Measurements from ENCODE around the gene RPS5.
"Not testable (repeated sequence)": the region's sequence is repeated elsewhere in the genome, so short reads cannot be mapped to it uniquely, and the experiment has no call there.

RPS5 gene

DNA sequence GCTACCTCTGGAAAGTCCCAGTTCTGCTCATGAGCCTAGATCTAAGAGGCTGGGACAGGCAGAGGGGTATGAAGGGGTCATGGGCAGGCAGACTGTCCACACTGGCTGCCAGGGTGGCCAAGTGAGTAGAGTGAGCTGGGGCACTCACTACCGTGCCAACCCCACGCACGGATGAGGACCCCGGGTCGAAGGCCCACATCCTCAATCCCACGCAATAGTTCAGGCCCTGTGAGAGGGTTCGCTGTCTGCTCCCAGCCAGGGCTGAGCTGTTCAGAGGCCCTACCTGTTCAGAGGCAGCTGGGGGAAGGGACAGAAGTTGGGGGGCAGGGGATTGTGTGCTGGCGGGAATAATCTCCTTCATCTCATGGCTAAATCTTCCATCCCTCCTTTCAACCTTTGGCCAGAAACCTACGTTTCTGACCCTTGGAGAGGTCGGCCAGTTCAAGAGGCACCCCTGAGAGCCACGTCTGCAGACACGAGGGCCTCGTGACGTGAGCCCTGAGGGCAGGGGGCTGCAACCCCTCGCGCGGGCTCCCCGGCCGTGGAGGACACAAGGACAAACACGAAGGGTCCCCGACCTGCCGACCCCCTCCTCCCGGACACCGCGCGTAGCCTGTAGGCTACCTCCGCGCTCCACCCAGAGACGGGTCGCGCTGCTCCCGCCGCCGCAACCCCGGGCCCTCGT is 1.0 kb upstream of the RPS5 start:
- DNase-seq (ENCODE audit: low spot score), result no peak

DNA sequence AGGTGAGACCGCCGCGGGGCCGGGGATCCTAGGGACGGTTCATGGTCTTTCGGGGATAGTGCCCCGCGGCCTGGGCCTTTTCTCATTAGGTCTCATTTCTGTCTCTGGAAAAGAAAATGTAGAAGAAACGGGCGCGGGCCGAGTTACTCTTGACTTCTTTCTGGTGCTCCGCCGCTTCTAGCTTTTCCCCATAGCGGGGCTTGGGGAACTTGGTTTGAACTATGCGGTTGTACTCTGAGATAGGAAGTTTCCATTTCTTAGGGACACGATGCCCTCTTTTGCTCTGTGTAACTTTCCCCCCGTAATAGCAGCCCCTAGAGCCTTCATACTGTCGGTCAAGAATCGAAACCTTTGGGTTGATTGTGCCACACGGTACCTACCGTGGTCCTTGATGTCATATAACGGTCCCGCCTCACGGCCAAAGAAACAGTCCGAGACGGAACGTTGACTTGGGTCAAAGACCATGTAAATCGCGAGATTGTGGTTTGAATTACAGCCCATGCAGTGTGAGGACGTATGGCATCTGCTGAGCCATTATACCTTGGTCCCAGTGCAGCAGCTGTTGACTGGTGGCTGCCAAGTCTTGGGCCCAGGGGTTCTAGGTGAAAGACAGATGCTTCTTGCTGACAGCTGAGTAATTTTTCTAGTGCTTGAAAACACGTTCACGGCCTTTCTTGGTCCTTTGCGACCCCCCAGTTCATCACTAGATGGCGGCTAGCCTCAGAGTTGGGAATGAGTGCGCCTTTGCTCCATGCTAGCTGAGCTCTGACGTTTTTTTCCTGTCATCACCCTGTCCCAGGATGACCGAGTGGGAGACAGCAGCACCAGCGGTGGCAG is 487 bp downstream of the RPS5 start:
- DNase-seq (ENCODE audit: low spot score), result no peak

DNA sequence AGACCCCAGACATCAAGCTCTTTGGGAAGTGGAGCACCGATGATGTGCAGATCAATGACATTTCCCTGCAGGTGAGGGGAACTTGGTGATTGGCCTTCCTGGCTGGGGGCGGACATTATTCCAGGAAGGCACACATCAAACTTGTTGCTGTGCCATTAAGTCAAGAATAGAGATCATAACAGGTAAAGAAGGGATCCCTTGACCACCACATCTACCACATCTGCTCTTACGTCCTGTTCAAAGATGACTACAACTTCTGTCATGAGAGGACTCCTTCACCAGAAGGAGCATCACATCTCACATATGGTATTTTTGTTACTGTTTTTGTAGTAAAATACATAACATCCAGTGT is 1.1 kb downstream of the RPS5 start:
- no peak for DNase-seq (ENCODE audit: low spot score)

DNA sequence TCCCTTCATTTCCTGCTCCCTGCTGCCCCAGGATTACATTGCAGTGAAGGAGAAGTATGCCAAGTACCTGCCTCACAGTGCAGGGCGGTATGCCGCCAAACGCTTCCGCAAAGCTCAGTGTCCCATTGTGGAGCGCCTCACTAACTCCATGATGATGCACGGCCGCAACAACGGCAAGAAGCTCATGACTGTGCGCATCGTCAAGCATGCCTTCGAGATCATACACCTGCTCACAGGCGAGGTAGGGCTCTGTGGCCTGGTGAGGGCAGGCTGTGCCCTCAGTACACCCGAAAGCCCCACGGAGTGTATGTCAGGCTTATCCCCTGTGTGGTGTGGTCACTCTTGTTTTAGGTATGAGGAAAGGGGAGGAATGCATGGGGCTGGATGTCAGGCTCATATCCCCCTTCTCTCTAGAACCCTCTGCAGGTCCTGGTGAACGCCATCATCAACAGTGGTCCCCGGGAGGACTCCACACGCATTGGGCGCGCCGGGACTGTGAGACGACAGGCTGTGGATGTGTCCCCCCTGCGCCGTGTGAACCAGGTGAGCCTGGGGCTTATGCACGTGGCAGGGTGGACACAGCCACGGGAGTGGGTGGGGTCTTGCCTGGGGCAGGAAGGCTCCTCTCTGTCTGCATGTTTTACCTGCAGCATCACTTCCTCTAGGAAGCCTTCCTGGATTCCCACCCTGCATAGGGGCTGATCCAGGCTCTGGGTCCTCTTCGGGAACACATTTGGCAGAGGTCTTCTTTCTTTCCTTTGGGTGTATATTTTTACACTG is 6.1 kb downstream of the RPS5 start:
- DNase-seq (ENCODE audit: low spot score), result no peak

DNA sequence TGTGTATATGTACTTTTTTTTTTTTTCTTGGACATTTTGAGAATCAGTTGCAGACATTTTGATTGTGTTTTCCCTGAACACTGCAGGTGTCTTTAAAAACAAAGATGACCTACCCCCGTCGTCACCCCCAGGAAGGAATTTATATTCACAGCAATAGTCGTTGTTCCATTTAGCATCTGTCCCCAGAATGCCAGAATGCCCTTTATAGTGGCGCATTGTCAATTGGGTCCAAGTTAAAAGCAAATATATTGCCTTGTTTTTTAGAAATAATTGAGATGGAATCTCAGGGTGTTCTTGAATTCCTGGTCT is 6.6 kb downstream of the RPS5 start:
- no peak for DNase-seq (ENCODE audit: low spot score)

DNA sequence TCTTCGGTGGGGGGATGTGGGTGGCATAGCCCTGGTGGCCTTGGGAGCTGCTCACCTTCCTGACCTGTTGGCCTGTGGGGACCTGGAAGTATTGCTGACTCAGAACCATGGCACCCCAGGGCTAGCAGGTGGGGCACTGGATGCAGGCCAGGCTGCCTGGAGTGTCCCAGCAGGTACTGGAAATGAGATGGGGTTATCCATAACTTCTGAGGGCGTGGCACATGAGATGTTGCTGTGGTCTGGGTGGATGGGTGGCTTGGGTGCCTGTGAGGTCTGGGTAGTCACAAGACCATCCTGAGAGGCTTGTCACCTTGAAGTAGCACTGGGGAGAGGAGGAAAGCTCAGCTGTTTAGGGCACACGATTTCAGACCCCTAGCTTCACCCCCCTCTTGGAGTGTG is 7.8 kb downstream of the RPS5 start:
- DNase-seq (ENCODE audit: low spot score), result no peak

DNA sequence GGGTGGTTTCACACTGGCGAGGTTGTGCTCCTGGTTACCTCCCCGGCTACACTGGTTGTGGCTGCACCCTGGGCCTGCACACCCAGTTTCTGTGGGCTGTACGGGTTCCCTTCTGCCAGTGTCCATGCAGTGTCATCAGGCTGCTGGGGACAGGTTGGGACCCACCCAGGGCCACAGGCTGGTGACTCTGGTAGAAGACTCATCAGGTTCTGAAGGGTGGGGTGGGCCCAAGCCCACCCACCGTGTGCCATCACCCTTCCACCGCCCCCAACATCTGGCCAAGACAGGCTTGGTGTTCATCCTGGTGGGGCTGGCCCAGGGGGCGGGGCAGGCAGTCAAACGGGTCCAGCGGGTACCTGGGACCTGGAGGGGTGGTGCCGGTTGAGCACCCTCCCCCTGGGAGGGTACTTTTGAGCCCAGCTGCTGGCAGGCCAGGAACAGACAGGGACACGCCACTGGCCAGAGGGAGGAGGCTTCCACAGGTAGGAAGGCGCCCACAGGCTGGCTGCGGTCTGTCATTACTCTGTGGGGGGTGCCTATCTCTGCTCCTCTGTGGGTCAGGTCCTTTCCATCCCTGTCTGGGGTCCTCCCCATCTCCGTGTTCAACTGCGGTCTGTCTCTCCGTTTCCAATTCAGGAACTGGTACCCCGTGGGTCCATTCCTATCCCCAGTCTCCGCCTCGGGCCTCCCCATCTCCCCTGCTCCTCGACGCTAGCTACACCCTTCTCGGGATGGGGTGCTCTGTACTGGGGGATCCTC is 8.3 kb downstream of the RPS5 start, which contains the start of gene RNF225:
RNF225 (plus strand) TSS at position 437 of the 759 bp plus-strand sequence. CDS start 434 bp downstream, outside the sequence.
- no peak for DNase-seq (ENCODE audit: low spot score)

DNA sequence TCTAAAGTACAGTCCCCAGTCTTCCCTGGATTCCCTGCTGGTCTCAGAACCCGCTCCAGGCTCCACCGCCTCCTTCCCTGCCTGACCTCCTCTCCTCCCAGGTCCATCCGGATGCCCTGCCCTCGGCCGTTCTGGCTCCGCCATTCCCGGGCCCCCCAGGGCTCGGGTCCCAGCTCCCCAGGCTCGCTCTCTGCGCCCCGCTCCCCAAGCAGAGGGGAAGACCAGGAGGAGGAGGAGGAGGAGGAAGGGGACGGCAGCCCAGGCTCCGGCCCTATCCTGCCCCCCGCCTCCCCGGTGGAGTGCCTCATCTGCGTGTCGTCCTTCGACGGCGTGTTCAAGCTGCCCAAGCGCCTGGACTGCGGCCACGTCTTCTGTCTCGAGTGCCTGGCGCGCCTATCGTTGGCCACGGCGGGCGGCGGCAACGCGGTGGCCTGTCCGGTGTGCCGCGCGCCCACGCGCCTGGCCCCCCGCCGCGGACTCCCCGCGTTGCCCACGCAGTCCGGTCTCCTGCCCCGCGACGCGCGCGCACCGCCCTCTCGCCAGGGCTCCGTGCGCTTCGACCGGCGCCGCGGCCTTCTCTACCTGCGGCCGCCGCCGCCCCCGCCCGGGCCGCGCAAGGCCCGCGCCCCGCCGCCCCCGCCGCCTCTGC is 9.0 kb downstream of the RPS5 start:
- DNase-seq (ENCODE audit: low spot score), result no peak

DNA sequence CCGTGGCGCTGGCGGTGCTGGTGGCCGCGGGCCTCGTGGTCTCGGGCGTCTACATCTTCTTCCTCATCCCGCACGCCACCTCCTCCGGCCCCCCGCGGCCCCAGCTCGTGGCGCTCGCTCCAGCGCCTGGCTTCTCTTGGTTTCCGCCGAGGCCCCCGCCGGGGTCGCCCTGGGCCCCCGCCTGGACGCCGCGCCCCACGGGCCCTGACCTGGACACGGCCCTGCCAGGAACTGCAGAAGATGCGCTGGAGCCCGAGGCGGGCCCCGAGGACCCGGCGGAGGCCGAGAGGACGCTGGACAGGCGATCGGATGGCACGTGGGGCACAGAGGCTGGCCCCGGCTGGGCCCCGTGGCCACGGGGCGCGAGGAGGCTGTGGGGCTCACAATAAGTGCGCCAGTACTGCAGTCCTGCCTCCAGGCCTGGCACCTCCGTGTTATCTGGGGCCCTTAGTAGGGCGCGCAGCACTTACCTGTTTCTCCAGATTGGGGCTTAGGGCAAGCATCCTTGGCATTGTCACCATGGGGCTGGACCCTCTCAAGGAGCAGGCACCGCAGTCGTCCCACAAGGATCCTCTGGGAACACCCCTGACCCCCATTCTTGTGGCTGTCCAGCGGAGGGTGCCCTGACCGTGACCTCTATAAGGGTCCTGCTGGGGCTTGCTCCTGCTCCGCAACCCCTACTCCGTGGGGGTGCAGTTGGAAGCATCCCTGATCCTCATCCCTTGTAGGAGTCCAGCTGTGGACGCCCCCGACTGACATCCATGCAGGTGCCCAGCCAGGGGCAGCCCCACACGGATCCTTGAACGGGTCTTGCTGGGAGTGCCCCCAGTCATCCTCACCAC is 9.8 kb downstream of the RPS5 start:
- DNase-seq (ENCODE audit: low spot score), result no peak

DNA sequence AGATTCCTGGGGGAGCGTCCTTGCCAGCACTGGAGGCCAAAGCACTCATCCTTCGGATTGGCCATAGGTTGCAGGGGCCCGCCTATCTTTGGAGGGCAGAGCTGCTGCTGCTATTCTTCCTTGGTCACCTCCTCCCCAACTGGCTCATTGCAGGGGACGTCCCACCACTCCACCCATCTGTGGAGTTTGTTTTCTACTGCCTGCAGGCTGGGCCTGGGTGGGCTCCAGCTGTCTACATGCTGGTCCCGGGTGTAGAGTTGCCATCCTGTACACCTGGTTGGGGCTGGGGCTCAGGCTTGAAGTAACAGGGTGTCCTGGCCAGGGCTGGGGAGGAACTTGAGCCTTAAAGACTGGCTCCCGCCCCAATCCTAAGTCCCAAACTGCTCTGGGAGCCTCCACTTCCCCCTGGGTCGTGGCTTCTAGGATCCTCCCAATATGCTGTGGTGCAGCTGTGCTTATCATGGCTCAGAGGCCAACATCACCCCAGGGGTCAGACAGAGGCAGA is 10.5 kb downstream of the RPS5 start:
- no peak for DNase-seq (ENCODE audit: low spot score)

DNA sequence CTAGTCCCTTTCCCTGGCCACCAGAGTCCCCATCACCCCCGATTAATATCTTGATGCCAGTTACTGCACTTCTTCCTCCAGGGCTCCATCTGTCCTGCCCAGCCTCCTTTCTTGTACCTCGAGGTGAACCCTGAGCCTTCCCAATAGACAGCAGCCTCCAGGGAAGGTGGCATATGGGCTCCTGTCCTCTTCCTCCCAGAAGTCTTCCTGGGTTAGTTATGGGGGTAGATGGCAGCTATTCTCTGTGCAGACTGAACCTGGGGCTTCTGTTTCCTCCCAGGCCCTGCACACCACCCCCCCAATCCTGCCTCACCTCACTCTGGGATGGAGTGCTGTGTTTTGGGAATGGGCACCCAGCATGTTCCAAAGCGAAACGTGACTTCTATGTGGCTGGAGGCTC is 11.0 kb downstream of the RPS5 start:
- no peak for DNase-seq (ENCODE audit: low spot score)

DNA sequence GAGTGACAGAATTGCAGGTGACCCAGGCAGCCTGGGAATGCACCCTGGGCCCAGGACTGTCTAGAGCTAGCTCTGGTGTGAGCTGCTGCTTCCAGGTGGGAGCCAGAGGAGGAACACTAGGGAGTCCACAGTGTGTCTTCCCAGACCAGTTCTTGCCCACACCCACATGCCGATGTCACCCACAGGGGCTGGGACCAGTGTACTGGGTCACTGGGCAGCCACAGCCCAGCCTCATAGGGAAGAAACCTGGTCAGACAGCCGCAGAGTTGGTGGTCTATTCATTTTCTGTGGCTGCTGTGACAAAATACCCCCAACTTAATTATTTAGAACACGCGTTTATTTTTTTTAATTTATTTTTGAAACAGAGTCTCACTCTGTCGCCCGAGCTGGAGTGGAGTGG is 11.5 kb downstream of the RPS5 start:
- DNase-seq (ENCODE audit: low spot score), result no peak

DNA sequence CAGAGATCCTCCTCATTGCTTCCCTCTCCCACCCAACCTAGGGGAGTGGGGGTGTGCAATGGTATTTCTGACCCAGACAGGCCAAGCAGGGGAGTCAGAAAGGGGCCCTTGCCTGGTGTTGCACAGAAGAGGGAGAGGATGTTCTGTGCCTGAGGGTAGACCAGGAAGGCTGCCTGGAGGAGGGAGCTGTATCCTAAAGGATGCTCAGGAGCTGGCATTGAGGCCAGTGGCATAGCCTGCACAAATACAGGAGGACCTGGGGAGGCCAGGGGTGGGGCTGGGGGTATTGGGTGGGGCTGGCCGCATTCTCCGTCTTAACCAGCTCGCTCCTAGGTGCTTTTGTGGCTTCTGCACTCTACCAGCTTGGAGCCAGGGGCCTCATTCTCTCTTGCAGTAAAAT is 12.8 kb downstream of the RPS5 start:
- DNase-seq (ENCODE audit: low spot score), result no peak

DNA sequence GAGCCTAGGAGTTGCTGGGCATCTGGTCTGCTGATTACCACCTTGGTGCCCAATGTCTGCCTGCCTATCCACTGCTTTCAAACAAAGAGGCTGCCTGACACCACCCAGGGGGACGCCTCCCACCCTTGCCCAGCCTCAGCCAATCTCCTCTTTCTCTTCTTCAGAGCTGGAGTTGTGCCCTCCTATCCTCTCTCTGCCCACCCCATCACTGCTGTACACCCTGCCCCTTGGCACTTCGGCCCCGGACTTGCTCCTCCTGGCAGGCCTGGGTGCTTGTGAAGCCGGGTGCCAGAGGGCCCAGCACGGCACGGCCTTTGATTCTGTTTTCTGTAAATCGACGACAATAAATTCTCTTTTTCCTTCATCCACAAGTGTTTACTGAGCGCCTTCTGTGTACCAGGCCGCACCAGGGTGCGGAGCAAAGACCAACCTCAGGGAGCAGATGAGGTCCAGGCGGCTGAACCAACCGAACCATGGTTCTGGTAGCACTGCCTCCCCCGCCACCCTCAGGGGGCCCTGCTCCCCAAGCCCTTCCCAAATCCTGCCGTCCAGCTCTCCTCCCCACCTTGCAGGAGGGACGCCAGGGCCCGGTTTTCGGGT is 13.3 kb downstream of the RPS5 start:
- DNase-seq (ENCODE audit: low spot score), result peak; percentile 75

DNA sequence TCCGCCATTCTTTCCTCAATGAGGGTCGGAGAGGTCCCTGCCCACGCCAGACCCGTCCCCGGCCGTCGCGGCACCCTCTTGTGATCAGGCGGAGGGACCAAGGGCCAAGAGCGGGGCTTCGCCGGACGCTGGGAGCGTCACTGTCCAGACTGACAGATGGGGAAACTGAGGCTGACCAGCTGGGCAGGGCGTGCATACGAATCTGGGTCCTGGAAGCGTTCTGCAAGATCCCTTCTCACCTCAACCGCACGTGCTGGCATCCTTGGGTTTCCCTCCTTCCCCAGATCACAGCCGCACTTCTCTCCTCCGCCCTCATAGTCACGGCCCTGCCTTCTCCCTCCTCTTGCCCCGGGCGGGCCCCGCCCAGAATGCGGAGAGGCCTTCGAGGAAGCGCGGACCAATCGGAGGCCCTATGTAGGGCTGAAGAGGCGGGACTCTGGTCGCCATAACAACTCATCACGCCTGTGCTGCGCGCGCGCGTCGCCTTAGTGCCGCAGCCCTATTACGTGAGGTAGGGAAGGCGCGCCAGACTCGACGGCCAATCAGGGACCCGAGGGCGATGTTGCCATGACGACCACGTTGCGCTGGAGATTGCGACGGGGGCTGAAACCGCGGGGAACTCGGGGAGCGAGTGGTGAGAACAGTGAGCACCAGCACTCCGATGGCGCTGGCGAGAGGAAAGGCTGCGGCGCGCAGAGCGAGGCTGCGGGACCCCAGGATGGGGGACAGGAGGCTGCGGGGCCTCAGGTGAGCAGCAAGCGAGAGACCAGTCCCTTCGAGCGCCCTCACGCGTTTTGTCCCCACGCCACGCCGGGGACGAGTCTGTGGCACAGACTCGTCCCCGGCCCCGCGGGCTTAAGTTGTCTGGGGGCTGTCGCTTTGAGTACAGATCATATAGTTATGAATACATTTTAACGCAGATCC is 14.1 kb downstream of the RPS5 start:
- peak; percentile 99 for DNase-seq (ENCODE audit: low spot score)

DNA sequence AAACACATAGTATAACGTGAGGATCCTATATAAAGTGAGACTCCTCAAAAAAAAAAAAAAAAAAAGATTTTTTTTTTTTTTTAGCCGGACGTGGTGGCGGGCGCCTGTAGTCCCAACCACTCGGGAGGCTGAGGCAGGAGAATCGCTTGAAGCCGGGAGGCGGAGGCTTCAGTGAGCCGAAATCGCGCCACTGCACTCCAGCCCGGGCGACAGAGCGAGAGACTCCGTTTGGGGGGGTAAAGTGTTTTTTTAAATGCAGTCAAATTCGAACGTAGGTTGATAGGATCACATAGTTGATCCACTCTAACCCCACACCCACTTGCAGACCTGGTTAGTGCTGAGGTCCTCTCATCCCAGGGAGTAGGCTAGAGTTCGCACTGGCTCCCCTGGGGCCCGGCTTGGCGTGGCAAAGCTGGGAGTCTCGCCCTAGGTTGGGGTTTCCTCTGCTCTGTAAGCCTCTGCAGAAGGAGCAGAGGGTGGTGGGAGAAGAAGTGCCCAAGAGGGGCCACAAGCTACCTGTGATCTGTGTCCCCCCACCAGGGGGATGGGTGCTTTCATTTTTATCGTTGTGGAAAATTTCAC is 14.9 kb downstream of the RPS5 start:
- no peak for DNase-seq (ENCODE audit: low spot score)

DNA sequence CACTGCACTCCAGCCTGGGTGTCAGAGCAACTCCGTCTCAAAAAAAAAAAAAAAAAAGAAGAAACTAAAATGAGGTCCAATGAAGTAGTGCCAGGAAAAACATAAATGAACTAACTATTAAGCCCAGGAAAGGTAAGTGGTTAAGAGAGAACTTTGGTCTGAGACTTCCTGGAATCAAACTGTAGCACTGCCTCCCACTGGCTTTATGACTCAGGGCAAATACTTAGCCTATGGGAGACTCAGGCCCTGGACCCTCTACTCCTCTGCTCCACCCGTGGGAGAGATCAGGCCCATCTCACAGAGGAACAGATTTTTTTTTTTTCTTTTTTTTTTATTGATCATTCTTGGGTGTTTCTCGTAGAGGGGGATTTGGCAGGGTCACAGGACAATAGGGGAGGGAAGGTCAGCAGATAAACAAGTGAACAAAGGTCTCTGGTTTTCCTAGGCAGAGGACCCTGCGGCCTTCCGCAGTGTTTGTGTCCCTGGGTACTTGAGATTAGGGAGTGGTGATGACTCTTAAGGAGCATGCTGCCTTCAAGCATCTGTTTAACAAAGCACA is 16.9 kb downstream of the RPS5 start:
- DNase-seq (ENCODE audit: low spot score), result not testable (repeated sequence)
